GM12864 (cell line): ENCODE results near the gene PRDM2.

Experiments
- DNase-seq: peaks from one replicate; pipeline ENCODE4 v3.0.0-alpha.2; 2011; ENCODE audit warnings: low read depth
- H3K4me3 ChIP-seq: 2 replicates; pipeline ENCODE4 v1.5.1; 2011; ENCODE audit warnings: mild to moderate bottlenecking, low read depth, low read length, control low read depth
- CTCF ChIP-seq: IDR thresholded peaks from 2 replicates; pipeline ENCODE4 v1.5.1; 2011; ENCODE audit warnings: low read depth, mild to moderate bottlenecking, moderate library complexity, low read length, control low read depth, inconsistent platforms; ENCODE audit errors: missing control alignments

PRDM2 gene

GRCh38 chr1:13763222-13763621 is 63.2 kb downstream of the PRDM2 start:
- no peak for DNase-seq
- TF ChIP-seq CTCF: no peak
- H3K4me3 ChIP-seq: no peak overlapping the region

DNA sequence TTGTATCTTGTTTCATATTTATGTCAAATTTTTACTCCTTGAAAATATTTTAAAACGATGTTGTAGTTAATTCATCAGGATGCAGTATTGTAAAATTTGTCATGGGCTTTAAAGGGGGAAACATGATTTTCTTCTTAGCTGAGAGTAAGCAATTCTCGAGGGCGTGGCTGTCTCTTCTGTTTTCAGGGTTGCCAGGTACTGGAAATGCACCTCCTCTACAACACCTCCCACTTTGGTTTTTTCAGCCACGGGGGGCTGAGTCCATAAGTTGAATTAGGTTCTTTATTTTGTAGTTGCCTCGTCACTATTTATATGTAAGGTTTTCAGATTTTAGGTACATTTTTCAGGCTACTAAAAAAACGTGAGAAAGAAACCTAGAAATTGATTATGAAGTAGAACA is 64.0 kb downstream of the PRDM2 start:
- TF ChIP-seq CTCF: no peak
- no peak overlapping the region for H3K4me3 ChIP-seq
- no peak for DNase-seq

DNA sequence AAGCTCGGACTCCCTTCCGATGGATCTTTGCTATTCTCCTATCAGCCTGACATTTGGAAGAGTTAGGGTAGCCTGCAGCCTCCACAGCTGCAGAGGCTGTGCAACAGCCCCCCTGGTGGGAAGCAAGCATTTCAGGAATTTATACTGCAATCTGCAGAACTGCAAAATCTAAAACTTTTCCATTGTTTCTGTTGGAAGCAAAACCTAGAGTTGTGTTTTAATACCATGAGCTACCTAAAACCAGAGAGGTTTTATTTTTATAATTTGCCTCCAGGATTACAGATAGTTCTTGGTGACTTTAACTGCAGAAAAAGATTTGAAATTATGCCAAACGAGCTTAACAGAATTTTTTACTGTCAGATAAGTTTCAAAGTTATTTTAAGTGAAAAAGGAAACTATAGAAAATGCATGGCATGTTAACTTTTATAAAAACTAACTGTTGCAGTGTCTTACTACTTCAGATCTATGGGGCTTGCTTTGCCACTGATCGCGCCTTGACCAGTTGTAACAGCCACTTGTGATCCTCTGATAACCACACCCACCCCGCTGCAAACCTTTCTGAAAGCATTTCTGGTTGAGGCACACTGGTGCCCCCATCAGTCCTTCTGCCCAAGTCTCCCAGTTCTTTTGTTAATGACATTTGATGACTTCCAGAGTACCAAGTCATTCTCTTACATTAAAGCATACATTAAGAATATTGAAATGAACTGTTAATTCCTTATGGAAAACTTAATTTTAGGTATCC is 64.8 kb downstream of the PRDM2 start:
- no peak overlapping the region for H3K4me3 ChIP-seq
- DNase-seq: no peak
- TF ChIP-seq CTCF: no peak

- no peak for TF ChIP-seq CTCF
- DNase-seq: no peak
- no peak overlapping the region for H3K4me3 ChIP-seq
Observed at GRCh38 chr1:13766592-13767564, 66.9 kb downstream of the PRDM2 start.

GRCh38 chr1:13769212-13769611 is 69.2 kb downstream of the PRDM2 start:
- no peak for TF ChIP-seq CTCF
- no peak overlapping the region for H3K4me3 ChIP-seq
- DNase-seq: no peak

- H3K4me3 ChIP-seq: no peak overlapping the region
- no peak for TF ChIP-seq CTCF
- DNase-seq: no peak
Observed at GRCh38 chr1:13769830-13770229, 69.8 kb downstream of the PRDM2 start.
